ENCODE data around the gene COX7A1. TPM values are rescaled to one million over a fixed set of nuclear protein-coding genes. Genes with fewer than 3 reads are reported as not detected.
A peak's percentile ranks its signal among the peaks of the same experiment; 100 is the strongest.

COX7A1 gene
- total and polyA plus RNA-seq, 2 donors (not counting 1 experiment from before 2014, with no cell fraction given), result 42.5 to 77.9 TPM

GRCh38 chr19:36150586-36150985 is 1.7 kb downstream of the COX7A1 start:
- TF ChIP-seq EZH2 (IDR thresholded peaks at IDR 0.05; ENCODE audit: low read length, missing control alignments) (no peak), CTCF (conservative IDR thresholded peaks at IDR 0.05 in 1 of 2, IDR thresholded peaks at IDR 0.05 in 1 of 2; ENCODE audit: low read depth in 1 of 2, low read length in 2 of 2) (no peak)
- Histone ChIP-seq H2AFZ (ENCODE audit: low read length) (no peak overlapping the region), H3K4me3 (replicated peaks in 1 of 4; ENCODE audit: control extremely low read depth in 1 of 4, insufficient read depth in 1 of 4, low read depth in 3 of 4, low read length in 4 of 4) (peak overlapping the region in 1 of 4 experiments; percentile 76), H3K27me3 (ENCODE audit: control insufficient read depth, insufficient read depth, low read length) (no peaks in the 10 kb centered on the region), H4K20me1 (ENCODE audit: control insufficient read depth, extremely low read depth, insufficient read depth, low read length) (no peaks in the 10 kb centered on the region), H3K9me3 (ENCODE audit: control insufficient read depth, insufficient read depth, low read depth, low read length) (no peaks in the 10 kb centered on the region), H3K9ac (ENCODE audit: insufficient read depth, low read length) (no peak overlapping the region), H3K4me2 (ENCODE audit: extremely low read depth, insufficient read depth, low read length) (peak overlapping the region; percentile 75), H3K27ac (ENCODE audit: insufficient read depth, low read length) (no peak overlapping the region), H3K36me3 (ENCODE audit: control insufficient read depth, insufficient read depth, low read length) (peaks cover 24% of the 10 kb centered on the region), H3K79me2 (ENCODE audit: control insufficient read depth, insufficient read depth, low read length) (peaks cover 2% of the 10 kb centered on the region), H3K4me1 (ENCODE audit: control insufficient read depth, extremely low read depth, insufficient read depth, low read length) (peaks cover 6% of the 10 kb centered on the region)
- no peak for DNase-seq (ENCODE audit: low read depth in 2 of 2)

- Histone ChIP-seq H3K27ac (ENCODE audit: insufficient read depth, low read length) (no peak overlapping the region), H3K27me3 (ENCODE audit: control insufficient read depth, insufficient read depth, low read length) (no peaks in the 10 kb centered on the region), H3K36me3 (ENCODE audit: control insufficient read depth, insufficient read depth, low read length) (peaks cover 25% of the 10 kb centered on the region), H4K20me1 (ENCODE audit: control insufficient read depth, extremely low read depth, insufficient read depth, low read length) (no peaks in the 10 kb centered on the region), H3K9ac (ENCODE audit: insufficient read depth, low read length) (no peak overlapping the region), H3K9me3 (ENCODE audit: control insufficient read depth, insufficient read depth, low read depth, low read length) (no peaks in the 10 kb centered on the region), H3K79me2 (ENCODE audit: control insufficient read depth, insufficient read depth, low read length) (peaks cover 2% of the 10 kb centered on the region), H3K4me3 (replicated peaks in 1 of 4; ENCODE audit: control extremely low read depth in 1 of 4, insufficient read depth in 1 of 4, low read depth in 3 of 4, low read length in 4 of 4) (no peak overlapping the region), H2AFZ (ENCODE audit: low read length) (no peak overlapping the region), H3K4me1 (ENCODE audit: control insufficient read depth, extremely low read depth, insufficient read depth, low read length) (peaks cover 6% of the 10 kb centered on the region), H3K4me2 (ENCODE audit: extremely low read depth, insufficient read depth, low read length) (no peak overlapping the region)
- TF ChIP-seq EZH2 (IDR thresholded peaks at IDR 0.05; ENCODE audit: low read length, missing control alignments) (no peak), CTCF (conservative IDR thresholded peaks at IDR 0.05 in 1 of 2, IDR thresholded peaks at IDR 0.05 in 1 of 2; ENCODE audit: low read depth in 1 of 2, low read length in 2 of 2) (no peak)
- DNase-seq (ENCODE audit: low read depth in 2 of 2), result no peak
Observed at GRCh38 chr19:36149673-36150406, 2.4 kb downstream of the COX7A1 start.

GRCh38 chr19:36144624-36145023 is 7.6 kb downstream of the COX7A1 start:
- Histone ChIP-seq H3K79me2 (ENCODE audit: control insufficient read depth, insufficient read depth, low read length) (peaks cover 29% of the 10 kb centered on the region), H3K36me3 (ENCODE audit: control insufficient read depth, insufficient read depth, low read length) (peaks cover 39% of the 10 kb centered on the region), H3K4me2 (ENCODE audit: extremely low read depth, insufficient read depth, low read length) (no peak overlapping the region), H3K9me3 (ENCODE audit: control insufficient read depth, insufficient read depth, low read depth, low read length) (no peaks in the 10 kb centered on the region), H3K9ac (ENCODE audit: insufficient read depth, low read length) (no peak overlapping the region), H4K20me1 (ENCODE audit: control insufficient read depth, extremely low read depth, insufficient read depth, low read length) (no peaks in the 10 kb centered on the region), H3K4me3 (replicated peaks in 1 of 4; ENCODE audit: control extremely low read depth in 1 of 4, insufficient read depth in 1 of 4, low read depth in 3 of 4, low read length in 4 of 4) (no peak overlapping the region), H3K27me3 (ENCODE audit: control insufficient read depth, insufficient read depth, low read length) (no peaks in the 10 kb centered on the region), H2AFZ (ENCODE audit: low read length) (no peak overlapping the region), H3K27ac (ENCODE audit: insufficient read depth, low read length) (no peak overlapping the region), H3K4me1 (ENCODE audit: control insufficient read depth, extremely low read depth, insufficient read depth, low read length) (no peaks in the 10 kb centered on the region)
- no peak for DNase-seq (ENCODE audit: low read depth in 2 of 2)
- no peak for TF ChIP-seq CTCF (conservative IDR thresholded peaks at IDR 0.05 in 1 of 2, IDR thresholded peaks at IDR 0.05 in 1 of 2; ENCODE audit: low read depth in 1 of 2, low read length in 2 of 2)
- TF ChIP-seq EZH2 (IDR thresholded peaks at IDR 0.05; ENCODE audit: low read length, missing control alignments), result no peak

Measured in fibroblast of lung (primary cell).